Measurements from ENCODE around the gene KRI1.

Gene KRI1

DNA sequence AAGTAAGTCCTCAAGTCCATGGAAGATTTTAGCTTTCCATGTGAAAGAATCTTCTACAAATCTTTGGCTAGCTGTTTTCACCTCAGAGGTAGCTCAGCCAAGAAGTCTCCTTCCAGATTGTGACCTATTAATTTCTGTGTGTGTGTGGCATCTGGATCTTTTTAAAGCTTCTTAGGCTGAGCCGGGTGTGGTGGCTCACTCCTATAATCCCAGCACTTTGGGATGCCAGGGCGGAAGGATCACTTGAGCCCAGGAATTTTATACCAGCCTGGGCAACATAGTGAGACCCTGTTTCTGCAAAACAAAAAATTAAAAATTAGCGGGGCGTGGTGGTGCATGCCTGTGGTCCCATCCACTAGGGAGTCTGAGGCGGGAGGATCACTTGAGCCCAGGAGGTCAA is 46.1 kb upstream of the KRI1 start:
- TF ChIP-seq ZNF8 (CRISPR knock-in tag; IDR thresholded peaks at IDR 0.05) (no peak), CSDC2 (CRISPR knock-in tag; IDR thresholded peaks at IDR 0.05) (no peak), ZFP30 (CRISPR knock-in tag; IDR thresholded peaks at IDR 0.05) (no peak), BACH2 (CRISPR knock-in tag; IDR thresholded peaks at IDR 0.05; ENCODE audit: borderline replicate concordance) (no peak), ESRRG (CRISPR knock-in tag; IDR thresholded peaks at IDR 0.05) (no peak)
- no peak for ATAC-seq

DNA sequence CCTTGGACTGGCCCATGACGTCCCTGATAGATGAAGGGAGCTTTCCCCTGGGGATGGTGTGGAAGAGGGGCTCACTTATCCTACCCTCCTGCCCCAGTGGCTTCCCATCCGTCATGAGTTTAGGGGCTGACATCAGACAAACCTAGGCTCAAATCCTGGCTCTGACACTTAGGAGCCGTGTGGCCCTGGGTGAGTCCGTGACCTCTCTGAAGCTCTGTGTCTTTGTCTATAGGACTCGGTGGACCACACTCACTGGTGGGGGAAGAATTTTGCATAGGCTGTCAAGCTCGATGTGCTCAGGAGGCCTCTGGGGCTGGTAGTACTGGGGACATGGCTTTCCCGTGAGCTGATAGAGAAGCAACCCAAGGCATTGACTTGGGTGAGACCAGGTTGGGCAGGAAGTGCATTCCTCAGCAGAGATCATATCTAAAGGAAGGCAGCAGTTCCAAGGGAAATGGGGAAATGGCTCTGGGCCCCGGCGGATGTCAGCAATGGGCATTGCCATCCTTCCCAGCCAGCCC is 38.7 kb upstream of the KRI1 start:
- ATAC-seq: no peak
- TF ChIP-seq ZC3H10 (CRISPR knock-in tag; IDR thresholded peaks at IDR 0.05): no peak
- TF ChIP-seq ISL1 (CRISPR knock-in tag; IDR thresholded peaks at IDR 0.05): no peak
- no peak for TF ChIP-seq ZNF70 (CRISPR knock-in tag; IDR thresholded peaks at IDR 0.05)
- TF ChIP-seq ESRRG (CRISPR knock-in tag; IDR thresholded peaks at IDR 0.05): no peak
- TF ChIP-seq, protein P1, sequence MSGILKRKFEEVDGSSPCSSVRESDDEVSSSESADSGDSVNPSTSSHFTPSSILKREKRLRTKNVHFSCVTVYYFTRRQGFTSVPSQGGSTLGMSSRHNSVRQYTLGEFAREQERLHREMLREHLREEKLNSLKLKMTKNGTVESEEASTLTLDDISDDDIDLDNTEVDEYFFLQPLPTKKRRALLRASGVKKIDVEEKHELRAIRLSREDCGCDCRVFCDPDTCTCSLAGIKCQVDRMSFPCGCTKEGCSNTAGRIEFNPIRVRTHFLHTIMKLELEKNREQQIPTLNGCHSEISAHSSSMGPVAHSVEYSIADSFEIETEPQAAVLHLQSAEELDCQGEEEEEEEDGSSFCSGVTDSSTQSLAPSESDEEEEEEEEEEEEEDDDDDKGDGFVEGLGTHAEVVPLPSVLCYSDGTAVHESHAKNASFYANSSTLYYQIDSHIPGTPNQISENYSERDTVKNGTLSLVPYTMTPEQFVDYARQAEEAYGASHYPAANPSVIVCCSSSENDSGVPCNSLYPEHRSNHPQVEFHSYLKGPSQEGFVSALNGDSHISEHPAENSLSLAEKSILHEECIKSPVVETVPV (CRISPR knock-in tag; IDR thresholded peaks at IDR 0.05): no peak
- no peak for TF ChIP-seq TCF4 (CRISPR knock-in tag; IDR thresholded peaks at IDR 0.05; ENCODE audit: borderline replicate concordance)
- TF ChIP-seq GLIS3 (CRISPR knock-in tag; IDR thresholded peaks at IDR 0.05): no peak
- TF ChIP-seq ZFP30 (CRISPR knock-in tag; IDR thresholded peaks at IDR 0.05): no peak
- TF ChIP-seq BACH2 (CRISPR knock-in tag; IDR thresholded peaks at IDR 0.05; ENCODE audit: borderline replicate concordance): no peak
- no peak for TF ChIP-seq ARNTL (CRISPR knock-in tag; IDR thresholded peaks at IDR 0.05; ENCODE audit: borderline replicate concordance, low read depth)

GRCh38 chr19:10603873-10604459 is 38.2 kb upstream of the KRI1 start:
- TF ChIP-seq ZFP30 (CRISPR knock-in tag; IDR thresholded peaks at IDR 0.05) (no peak), ZNF8 (CRISPR knock-in tag; IDR thresholded peaks at IDR 0.05) (no peak), PPARA (CRISPR knock-in tag; IDR thresholded peaks at IDR 0.05; ENCODE audit: borderline replicate concordance) (no peak), TCF4 (CRISPR knock-in tag; IDR thresholded peaks at IDR 0.05; ENCODE audit: borderline replicate concordance) (no peak), RARB (CRISPR knock-in tag; IDR thresholded peaks at IDR 0.05) (no peak), OSR1 (CRISPR knock-in tag; IDR thresholded peaks at IDR 0.05) (no peak), GLIS3 (CRISPR knock-in tag; IDR thresholded peaks at IDR 0.05) (no peak), ZC3H10 (CRISPR knock-in tag; IDR thresholded peaks at IDR 0.05) (no peak), TOX (CRISPR knock-in tag; IDR thresholded peaks at IDR 0.05; ENCODE audit: borderline replicate concordance) (no peak), ZFP3 (CRISPR knock-in tag; IDR thresholded peaks at IDR 0.05) (no peak), CSDC2 (CRISPR knock-in tag; IDR thresholded peaks at IDR 0.05) (no peak), ISL1 (CRISPR knock-in tag; IDR thresholded peaks at IDR 0.05) (no peak), SNAI2 (CRISPR knock-in tag; IDR thresholded peaks at IDR 0.05) (no peak), ESRRG (CRISPR knock-in tag; IDR thresholded peaks at IDR 0.05) (no peak)
- TF ChIP-seq, protein P2, sequence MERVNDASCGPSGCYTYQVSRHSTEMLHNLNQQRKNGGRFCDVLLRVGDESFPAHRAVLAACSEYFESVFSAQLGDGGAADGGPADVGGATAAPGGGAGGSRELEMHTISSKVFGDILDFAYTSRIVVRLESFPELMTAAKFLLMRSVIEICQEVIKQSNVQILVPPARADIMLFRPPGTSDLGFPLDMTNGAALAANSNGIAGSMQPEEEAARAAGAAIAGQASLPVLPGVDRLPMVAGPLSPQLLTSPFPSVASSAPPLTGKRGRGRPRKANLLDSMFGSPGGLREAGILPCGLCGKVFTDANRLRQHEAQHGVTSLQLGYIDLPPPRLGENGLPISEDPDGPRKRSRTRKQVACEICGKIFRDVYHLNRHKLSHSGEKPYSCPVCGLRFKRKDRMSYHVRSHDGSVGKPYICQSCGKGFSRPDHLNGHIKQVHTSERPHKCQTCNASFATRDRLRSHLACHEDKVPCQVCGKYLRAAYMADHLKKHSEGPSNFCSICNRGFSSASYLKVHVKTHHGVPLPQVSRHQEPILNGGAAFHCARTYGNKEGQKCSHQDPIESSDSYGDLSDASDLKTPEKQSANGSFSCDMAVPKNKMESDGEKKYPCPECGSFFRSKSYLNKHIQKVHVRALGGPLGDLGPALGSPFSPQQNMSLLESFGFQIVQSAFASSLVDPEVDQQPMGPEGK (CRISPR knock-in tag; IDR thresholded peaks at IDR 0.05; ENCODE audit: borderline replicate concordance): no peak
- TF ChIP-seq, protein P1 (CRISPR knock-in tag; IDR thresholded peaks at IDR 0.05): no peak

GRCh38 chr19:10603084-10603872 is 37.5 kb upstream of the KRI1 start:
- peak; percentile 24; the same call in 2 of the 3 replicates for ATAC-seq
- TF ChIP-seq, protein P2 (CRISPR knock-in tag; IDR thresholded peaks at IDR 0.05; ENCODE audit: borderline replicate concordance): no peak
- TF ChIP-seq ARNTL (CRISPR knock-in tag; IDR thresholded peaks at IDR 0.05; ENCODE audit: borderline replicate concordance, low read depth): no peak
- TF ChIP-seq POU6F1 (CRISPR knock-in tag; IDR thresholded peaks at IDR 0.05; ENCODE audit: borderline replicate concordance, low read depth): no peak
- TF ChIP-seq SNAI2 (CRISPR knock-in tag; IDR thresholded peaks at IDR 0.05): no peak
- no peak for TF ChIP-seq ZNF70 (CRISPR knock-in tag; IDR thresholded peaks at IDR 0.05)
- TF ChIP-seq RARB (CRISPR knock-in tag; IDR thresholded peaks at IDR 0.05): no peak

More at GRCh38 chr19:10603873-10604459, 38.2 kb upstream of the KRI1 start:
- ATAC-seq: no peak
